Lung (tissue), 12 donors: Measurements from ENCODE around the gene CAMKMT. TPM values are rescaled to one million over a fixed set of nuclear protein-coding genes. Genes with fewer than 3 reads are reported as not detected.

Source experiments
- ATAC-seq: fragments of 200-7000 bp; cut with Tn5 transposase; one replicate; pipeline ENCODE4 v1.9.1; 2020; ENCODE audit warnings: moderate number of reproducible peaks; ENCODE audit not compliant: insufficient read depth, low FRiP score
- DNase-seq, 3 donors: peaks; one replicate each; pipeline ENCODE4 v3.0.0-alpha.2; 2013 to 2017
- H3K27ac ChIP-seq, 2 donors: one replicate each; pipeline ENCODE4 v1.5.1; 2013; ENCODE audit warnings: mild to moderate bottlenecking in 2 of 2, moderate library complexity in 2 of 2, control low read depth in 1 of 2, inconsistent platforms in 1 of 2, low read depth in 1 of 2, low read length in 1 of 2
- H3K27me3 ChIP-seq, 3 donors: one replicate each; pipeline ENCODE4 v1.5.1; 2013; ENCODE audit warnings: low read length in 2 of 3; ENCODE audit not compliant: control insufficient read depth in 3 of 3, insufficient read depth in 3 of 3
- H3K36me3 ChIP-seq, 4 donors: one replicate each; pipeline ENCODE4 v1.5.1; 2013; ENCODE audit warnings: low read length in 4 of 4, mild to moderate bottlenecking in 1 of 4, moderate library complexity in 1 of 4; ENCODE audit not compliant: control insufficient read depth in 4 of 4, insufficient read depth in 4 of 4
- H3K4me1 ChIP-seq, 5 donors: one replicate each; pipeline ENCODE4 v1.5.1; 2013; ENCODE audit warnings: low read length in 5 of 5, mild to moderate bottlenecking in 2 of 5, moderate library complexity in 1 of 5; ENCODE audit not compliant: control insufficient read depth in 5 of 5, insufficient read depth in 5 of 5
- H3K4me3 ChIP-seq: one replicate; pipeline ENCODE4 v1.5.1; 2013; ENCODE audit warnings: mild to moderate bottlenecking, control low read depth, moderate library complexity
- H3K9ac ChIP-seq, 2 donors: one replicate each; pipeline ENCODE4 v1.5.1; 2013; ENCODE audit warnings: low read length in 2 of 2, control low read depth in 1 of 2; ENCODE audit not compliant: insufficient read depth in 1 of 2
- H3K9me3 ChIP-seq, 4 donors: one replicate each; pipeline ENCODE4 v1.5.1; 2013; ENCODE audit warnings: low read length in 3 of 4, mild to moderate bottlenecking in 1 of 4, moderate library complexity in 1 of 4; ENCODE audit not compliant: control insufficient read depth in 4 of 4, insufficient read depth in 3 of 4
- CTCF ChIP-seq: IDR thresholded peaks from 2 replicates; pipeline ENCODE4 v1.5.1; 2012; ENCODE audit warnings: mild to moderate bottlenecking; ENCODE audit errors: control extremely low read depth, extremely low read depth
- WGBS, 2 donors: extraction: QIAGEN DNeasy Blood & Tissue Kit; methylation state at CpG; one replicate each; pipeline ENCODE4 v1.1.7; 2013; 5-methylcytosine and 5-hydroxymethylcytosine counted together
- polyA plus RNA-seq, 2 donors: library from polyadenylated mRNA; stranded (reverse); fragments of 200-250 nt; gene quantifications; one replicate each; pipeline ENCODE4 v1.2.1, GENCODE V29; 2013
- total RNA-seq, 2 donors: library from RNA; depleted of rRNA in 1 of 2; stranded (reverse); fragments of >200 nt in 1 of 2; gene quantifications; one replicate each; pipeline ENCODE4 v1.2.1, GENCODE V29; 2014 to 2021
- donor health status: control.
- donor health status: control.
- donor health status: Bipolar disorder and iron deficiency.
- donor health status: healthy.
- donor health status: DM: yes; HTN: yes; CAD: no.

The CAMKMT gene
- total and polyA plus RNA-seq, 4 donors = 3.6 to 19.7 (median 8.4) TPM

- no peak for ATAC-seq
- Histone ChIP-seq H3K9me3 (no peaks in the 10 kb centered on the region), H3K36me3 (peaks cover 10 to 49% (median 29%) of the 10 kb centered on the region in 4 donors), H3K4me1 (peaks cover 0 to 12% (median 0%) of the 10 kb centered on the region in 5 donors), H3K27ac (no peak overlapping the region), H3K27me3 (no peaks in the 10 kb centered on the region), H3K9ac (no peak overlapping the region), H3K4me3 (no peak overlapping the region)
- WGBS, 2 donors = 89 to 97% methylated on average over 1 of the region's 1 CpG
- TF ChIP-seq CTCF = no peak
- no peak for DNase-seq
Observed at GRCh38 chr2:44320832-44321231, 40.9 kb upstream of the CAMKMT start.

- Histone ChIP-seq H3K27ac (no peak overlapping the region), H3K9me3 (no peaks in the 10 kb centered on the region), H3K9ac (no peak overlapping the region), H3K4me3 (no peak overlapping the region), H3K36me3 (peaks cover 13 to 47% (median 28%) of the 10 kb centered on the region in 4 donors), H3K4me1 (peaks cover 0 to 12% (median 0%) of the 10 kb centered on the region in 5 donors), H3K27me3 (no peaks in the 10 kb centered on the region)
- no peak for DNase-seq
- TF ChIP-seq CTCF = no peak
- WGBS, 2 donors = 93 to 94% methylated on average over 5 of the region's 5 CpGs
- no peak for ATAC-seq
Observed at GRCh38 chr2:44321360-44321759, 40.4 kb upstream of the CAMKMT start.

DNA sequence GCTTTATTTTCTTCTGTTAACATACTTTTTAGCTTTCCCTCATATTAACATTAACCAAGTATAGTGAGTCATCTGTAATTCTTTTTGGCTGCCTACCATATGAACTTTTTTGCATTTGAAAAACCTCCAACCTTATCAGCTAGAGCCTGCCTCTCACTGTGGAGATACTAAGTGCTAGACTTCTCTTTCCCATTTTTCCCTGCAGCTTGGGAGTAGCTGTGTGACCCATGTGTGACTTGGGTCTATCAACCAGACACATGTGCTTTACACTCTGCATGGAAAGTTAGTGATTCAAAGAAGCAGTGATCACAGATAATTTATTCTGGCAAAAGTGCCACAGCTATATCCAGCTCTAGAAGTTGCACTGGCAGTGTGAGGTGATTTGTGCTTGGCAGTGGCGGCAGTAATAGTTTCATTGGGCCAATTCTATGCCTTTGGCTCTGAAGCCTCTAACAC lies 36.7 kb upstream of the CAMKMT start:
- Histone ChIP-seq H3K4me1 (peaks cover 0 to 12% (median 0%) of the 10 kb centered on the region in 5 donors), H3K27ac (no peak overlapping the region), H3K4me3 (no peak overlapping the region), H3K9ac (no peak overlapping the region), H3K36me3 (peaks cover 25 to 52% (median 37%) of the 10 kb centered on the region in 4 donors), H3K27me3 (peaks cover 0 to 2% (median 0%) of the 10 kb centered on the region in 3 donors), H3K9me3 (no peaks in the 10 kb centered on the region)
- ATAC-seq (no peak), DNase-seq (peak; percentile 13 to 71 (median 58))
- TF ChIP-seq CTCF = no peak
- 84 to 100% methylated on average over 1 of the region's 1 CpG for WGBS, 2 donors

DNA sequence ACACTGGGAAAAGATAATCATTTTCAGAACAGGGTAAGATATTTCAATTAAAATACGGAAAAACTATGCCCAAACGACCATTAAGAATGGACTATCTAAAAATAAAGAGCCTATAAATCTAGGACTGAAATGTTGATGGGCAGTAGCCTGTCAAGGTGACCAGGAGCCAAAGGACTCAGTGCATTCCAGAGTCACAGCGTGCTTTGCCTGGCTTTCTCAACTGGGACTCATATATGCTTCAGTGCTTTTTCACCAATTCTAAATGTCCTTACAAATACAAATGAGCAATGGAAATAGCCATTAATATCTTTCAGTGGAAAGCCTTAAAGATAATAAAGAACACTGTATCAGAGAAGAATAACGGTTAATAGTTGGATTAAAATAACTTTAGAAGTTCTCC lies 35.9 kb upstream of the CAMKMT start:
- Histone ChIP-seq H3K4me3 (no peak overlapping the region), H3K27ac (no peak overlapping the region), H3K9me3 (no peaks in the 10 kb centered on the region), H3K4me1 (peaks cover 0 to 12% (median 1%) of the 10 kb centered on the region in 5 donors), H3K9ac (no peak overlapping the region), H3K36me3 (peaks cover 24 to 46% (median 31%) of the 10 kb centered on the region in 4 donors), H3K27me3 (peaks cover 0 to 2% (median 0%) of the 10 kb centered on the region in 3 donors)
- ATAC-seq (no peak), DNase-seq (no peak)
- 87 to 91% methylated on average over 4 of the region's 4 CpGs for WGBS, 2 donors
- no peak for TF ChIP-seq CTCF
